ENCODE measurements around the gene ID1.

The ID1 gene, protein sequence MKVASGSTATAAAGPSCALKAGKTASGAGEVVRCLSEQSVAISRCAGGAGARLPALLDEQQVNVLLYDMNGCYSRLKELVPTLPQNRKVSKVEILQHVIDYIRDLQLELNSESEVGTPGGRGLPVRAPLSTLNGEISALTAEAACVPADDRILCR

DNA sequence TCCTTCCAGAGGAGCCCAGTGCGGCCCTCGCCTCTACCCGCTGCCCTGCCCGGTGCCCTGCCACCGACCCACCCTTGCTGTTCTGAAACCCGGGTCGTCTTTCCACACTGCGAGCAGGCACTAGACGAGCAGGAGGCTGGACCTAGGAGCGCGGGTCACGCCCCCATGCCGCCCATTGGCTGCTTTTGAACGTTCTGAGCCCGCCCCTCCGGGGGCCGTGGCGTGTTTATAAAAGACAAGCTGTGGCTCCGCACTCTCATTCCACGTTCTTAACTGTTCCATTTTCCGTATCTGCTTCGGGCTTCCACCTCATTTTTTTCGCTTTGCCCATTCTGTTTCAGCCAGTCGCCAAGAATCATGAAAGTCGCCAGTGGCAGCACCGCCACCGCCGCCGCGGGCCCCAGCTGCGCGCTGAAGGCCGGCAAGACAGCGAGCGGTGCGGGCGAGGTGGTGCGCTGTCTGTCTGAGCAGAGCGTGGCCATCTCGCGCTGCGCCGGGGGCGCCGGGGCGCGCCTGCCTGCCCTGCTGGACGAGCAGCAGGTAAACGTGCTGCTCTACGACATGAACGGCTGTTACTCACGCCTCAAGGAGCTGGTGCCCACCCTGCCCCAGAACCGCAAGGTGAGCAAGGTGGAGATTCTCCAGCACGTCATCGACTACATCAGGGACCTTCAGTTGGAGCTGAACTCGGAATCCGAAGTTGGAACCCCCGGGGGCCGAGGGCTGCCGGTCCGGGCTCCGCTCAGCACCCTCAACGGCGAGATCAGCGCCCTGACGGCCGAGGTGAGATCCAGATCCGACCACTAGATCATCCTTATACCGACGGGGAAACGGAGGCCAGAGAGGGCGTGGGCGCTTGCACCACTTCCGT is at the start of gene ID1:
TSS of gene ID1 (plus strand) at position 259 of the 871 bp plus-strand sequence. CDS start at position 358, 99 bp downstream.
- H3K27ac ChIP-seq = peak within 1 kb of the TSS; percentile 98
- DNase-seq (ENCODE audit: low read depth, low spot score) = peak; percentile 59

DNA sequence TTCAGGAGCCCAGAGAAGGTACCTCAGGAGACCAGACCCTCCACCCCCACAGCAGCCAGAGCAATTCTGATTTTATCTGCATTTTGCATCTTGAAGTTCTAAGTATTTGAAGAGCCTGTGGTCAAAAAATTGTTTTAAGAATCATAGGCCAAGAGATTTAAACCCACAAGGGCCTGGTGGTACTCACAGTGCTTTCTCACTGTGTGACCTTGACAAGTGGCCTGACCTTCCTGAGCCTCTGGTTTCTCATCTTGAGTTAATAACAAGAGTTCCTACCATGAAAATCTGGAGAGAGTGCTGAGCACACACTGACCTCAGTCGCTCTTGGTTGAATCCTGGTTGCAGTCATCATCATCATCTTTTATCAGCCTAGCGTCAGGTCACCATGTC is 45.4 kb upstream of the ID1 start:
- no peak for DNase-seq (ENCODE audit: low read depth, low spot score)

GRCh38 chr20:31560094-31560745 is 44.9 kb upstream of the ID1 start:
- DNase-seq (ENCODE audit: low read depth, low spot score) = no peak
- H3K27ac ChIP-seq = peak overlapping the region; percentile 99

More for the DNA sequence above, 45.4 kb upstream of the ID1 start:
- peak overlapping the region; percentile 99 for H3K27ac ChIP-seq

DNA sequence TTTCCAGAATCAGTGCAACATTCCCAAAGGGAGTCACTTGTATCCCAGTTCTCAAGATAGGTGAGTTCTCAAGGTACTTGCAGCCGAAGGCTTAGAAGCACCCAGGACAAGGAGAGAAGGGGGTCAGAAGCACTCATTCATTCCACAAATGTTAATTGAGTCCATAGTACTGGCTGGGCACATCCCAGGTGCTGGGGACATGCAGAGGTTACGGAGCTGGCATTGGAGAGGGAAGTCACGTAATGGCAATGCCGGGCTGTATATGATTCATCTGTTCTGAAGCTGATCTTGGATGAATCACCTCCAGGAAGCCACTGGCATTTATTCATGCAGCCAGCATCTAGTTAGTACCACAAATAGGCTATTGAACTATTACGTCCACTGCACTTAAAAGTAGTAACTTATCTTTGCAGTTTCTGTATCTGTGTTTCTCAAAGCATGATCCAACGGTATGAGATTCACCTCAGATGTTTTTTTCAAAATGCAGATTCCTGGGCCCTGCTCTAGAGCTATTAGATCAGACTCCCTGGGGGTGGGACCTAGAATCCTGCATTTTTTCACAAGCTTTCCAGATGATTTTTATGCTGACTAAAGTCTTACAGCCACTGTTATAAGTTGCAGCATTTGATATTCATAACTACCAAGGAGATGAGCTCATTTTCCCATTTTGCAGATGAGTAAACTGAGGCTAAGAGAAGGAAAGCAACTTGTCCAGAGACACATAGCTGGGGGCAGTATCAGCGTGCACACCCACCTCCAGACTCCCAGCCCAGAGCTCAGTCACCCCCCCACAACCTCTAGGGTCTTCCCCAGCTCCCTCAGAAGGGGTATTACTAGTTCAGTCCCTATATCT is 44.1 kb upstream of the ID1 start:
- peak; percentile 91 for DNase-seq (ENCODE audit: low read depth, low spot score)

DNA sequence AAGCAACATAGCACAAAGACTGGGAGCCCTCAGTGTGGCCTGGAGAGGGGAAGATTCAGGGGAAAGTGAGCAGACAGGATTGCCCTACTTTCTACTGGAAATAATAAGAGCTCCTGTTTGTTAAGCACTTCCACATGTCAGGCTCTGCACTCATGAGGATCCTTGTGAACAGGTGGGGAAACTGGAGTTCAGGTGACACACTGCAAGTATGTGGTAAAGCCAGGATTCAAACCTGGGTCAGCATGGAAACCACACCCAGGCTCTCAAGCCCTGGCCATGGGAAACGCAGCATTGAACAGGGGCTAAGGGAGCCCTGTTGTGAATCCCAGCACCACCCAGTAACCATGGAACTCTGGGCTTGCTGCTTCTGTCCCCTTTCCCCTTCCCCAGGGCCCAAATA is 42.8 kb upstream of the ID1 start:
- peak overlapping the region; percentile 99 for H3K27ac ChIP-seq
- DNase-seq (ENCODE audit: low read depth, low spot score) = no peak

More for the DNA sequence above, 44.1 kb upstream of the ID1 start:
- peak overlapping the region; percentile 99 for H3K27ac ChIP-seq

GRCh38 chr20:31564284-31564683 is 40.8 kb upstream of the ID1 start:
- no peak for DNase-seq (ENCODE audit: low read depth, low spot score)
- H3K27ac ChIP-seq = peak overlapping the region; percentile 99

GRCh38 chr20:31565699-31566318 is 39.3 kb upstream of the ID1 start:
- H3K27ac ChIP-seq = peak overlapping the region; percentile 99
- peak; percentile 92 for DNase-seq (ENCODE audit: low read depth, low spot score)

DNA sequence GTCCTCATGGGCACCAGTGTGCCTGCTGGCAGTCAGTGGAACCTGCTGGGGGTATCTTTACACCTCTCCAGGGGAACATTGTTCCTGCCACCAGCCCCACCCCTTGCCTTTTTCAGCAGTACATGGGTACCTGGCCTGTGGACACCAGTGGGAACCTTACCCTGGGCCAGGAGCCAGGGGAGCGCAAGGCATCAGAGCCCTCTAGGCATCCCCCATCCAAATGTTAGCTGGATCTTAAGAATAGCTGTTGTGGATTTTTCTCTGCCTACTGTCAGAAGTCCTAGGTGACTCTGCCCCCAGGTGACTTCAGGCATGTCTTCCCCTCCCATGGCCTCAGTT is 38.8 kb upstream of the ID1 start:
- H3K27ac ChIP-seq = peak overlapping the region; percentile 99
- no peak for DNase-seq (ENCODE audit: low read depth, low spot score)

GRCh38 chr20:31566658-31567379 is 38.3 kb upstream of the ID1 start:
- no peak for DNase-seq (ENCODE audit: low read depth, low spot score)
- peak overlapping the region; percentile 99 for H3K27ac ChIP-seq

DNA sequence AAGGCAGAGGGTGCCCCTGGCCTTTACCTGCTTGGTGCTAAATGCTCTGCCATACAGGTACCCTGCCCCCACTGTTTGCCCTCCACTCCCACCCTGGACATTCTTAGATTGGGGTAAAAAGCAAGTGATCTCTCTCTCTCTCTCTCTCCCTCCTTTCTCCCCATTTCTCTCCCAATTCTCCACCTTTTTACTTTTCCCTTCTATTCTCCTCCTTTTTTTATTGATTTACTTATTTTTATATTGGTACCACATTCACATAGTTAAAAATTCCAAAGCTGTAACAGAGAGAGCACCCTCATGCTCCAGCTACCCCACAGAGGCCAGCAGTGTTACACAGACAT is 37.7 kb upstream of the ID1 start:
- H3K27ac ChIP-seq = peak overlapping the region; percentile 99
- DNase-seq (ENCODE audit: low read depth, low spot score) = no peak

DNA sequence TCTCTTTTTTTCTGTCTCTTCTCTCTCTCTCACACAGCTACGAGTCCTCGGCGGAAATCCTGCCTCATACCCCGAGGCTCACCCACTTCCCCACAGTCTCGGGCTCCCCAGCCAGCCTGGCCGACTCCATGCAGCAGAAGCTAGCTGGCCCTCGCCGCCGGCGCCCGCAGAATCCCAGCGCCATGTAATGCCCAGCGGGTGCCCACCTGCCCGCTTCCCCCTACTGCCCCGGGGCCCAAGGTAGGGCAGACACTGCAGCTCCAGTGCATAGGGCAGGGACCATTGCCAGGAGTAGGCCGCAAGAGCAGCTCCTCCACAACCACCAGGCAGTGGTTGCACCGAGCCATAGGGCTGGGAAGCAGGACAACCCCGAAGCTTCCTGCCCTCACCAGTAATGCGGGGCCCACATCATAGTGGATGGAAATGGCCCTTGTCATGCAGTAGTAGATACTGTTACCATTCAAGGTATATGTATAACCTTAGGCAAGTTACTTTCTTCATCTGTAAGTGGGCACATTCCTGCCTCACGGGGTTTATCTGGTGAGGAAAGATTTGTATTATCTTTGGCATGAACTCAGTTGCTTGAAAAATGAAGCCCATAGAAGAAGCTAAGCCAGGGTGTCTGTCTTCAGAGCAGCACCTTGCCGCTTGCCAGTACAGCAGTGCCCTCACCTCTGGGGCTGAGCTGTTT is 36.9 kb upstream of the ID1 start:
- DNase-seq (ENCODE audit: low read depth, low spot score) = no peak
- H3K27ac ChIP-seq = peak overlapping the region; percentile 99

DNA sequence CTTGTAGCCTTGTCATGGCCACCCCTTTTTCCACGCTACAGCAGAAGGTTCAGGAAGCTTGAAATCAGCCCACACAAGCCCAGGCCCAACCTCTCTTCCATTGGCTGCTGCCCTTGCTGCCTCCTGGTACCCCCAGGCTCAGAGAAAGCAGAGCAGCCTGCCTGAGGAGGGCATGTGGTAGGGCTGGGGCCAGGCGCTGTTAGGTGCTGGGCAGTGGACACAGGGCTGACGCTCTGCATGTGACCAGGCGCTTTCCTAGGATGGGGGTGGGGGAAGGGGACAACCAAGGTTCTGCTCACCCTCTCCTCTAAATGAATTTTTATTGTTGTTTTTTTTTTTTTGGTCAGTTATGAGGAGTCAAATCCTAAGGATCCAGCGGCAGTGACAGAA is 36.3 kb upstream of the ID1 start:
- H3K27ac ChIP-seq = peak overlapping the region; percentile 99

DNA sequence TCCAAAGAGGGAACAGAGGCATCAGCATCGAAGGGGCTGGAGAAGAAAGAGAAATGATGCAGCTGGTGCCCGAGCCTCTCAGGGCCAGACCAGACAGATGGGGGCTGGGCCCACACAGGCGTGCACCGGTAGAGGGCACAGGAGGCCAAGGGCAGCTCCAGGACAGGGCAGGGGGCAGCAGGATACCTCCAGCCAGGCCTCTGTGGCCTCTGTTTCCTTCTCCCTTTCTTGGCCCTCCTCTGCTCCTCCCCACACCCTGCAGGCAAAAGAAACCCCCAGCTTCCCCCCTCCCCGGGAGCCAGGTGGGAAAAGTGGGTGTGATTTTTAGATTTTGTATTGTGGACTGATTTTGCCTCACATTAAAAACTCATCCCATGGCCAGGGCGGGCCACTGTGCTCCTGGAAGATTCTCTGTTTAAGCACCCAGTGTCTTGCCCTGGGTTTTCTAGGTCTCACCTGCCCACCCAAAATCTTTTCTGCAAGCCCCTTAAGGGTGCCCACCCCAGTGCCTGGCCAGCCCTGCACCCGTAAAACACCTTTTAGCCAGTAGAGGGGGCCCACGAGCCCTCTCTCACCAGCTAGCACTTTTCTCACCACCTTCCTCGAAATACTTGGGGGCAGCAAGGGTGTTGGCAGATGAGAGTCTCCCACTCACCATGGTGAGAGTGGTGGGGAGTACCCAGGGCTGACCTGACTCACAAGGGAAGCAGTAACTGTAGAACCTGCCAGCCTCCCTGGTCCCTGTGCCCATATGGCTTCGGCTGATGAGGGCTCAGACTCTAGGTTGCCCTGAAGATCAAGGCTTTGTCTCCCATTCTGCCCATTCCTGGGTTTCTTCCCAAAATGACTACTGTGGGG is 35.7 kb upstream of the ID1 start:
- DNase-seq (ENCODE audit: low read depth, low spot score) = no peak
- peak overlapping the region; percentile 99 for H3K27ac ChIP-seq

More for the DNA sequence above, 36.3 kb upstream of the ID1 start:
- DNase-seq (ENCODE audit: low read depth, low spot score) = no peak

GRCh38 chr20:31570021-31570463 is 35.0 kb upstream of the ID1 start:
- peak overlapping the region; percentile 99 for H3K27ac ChIP-seq

GRCh38 chr20:31570735-31571617 is 34.1 kb upstream of the ID1 start:
- DNase-seq (ENCODE audit: low read depth, low spot score) = no peak
- peak overlapping the region; percentile 99 for H3K27ac ChIP-seq

More at GRCh38 chr20:31570021-31570463, 35.0 kb upstream of the ID1 start:
- no peak for DNase-seq (ENCODE audit: low read depth, low spot score)

DNA sequence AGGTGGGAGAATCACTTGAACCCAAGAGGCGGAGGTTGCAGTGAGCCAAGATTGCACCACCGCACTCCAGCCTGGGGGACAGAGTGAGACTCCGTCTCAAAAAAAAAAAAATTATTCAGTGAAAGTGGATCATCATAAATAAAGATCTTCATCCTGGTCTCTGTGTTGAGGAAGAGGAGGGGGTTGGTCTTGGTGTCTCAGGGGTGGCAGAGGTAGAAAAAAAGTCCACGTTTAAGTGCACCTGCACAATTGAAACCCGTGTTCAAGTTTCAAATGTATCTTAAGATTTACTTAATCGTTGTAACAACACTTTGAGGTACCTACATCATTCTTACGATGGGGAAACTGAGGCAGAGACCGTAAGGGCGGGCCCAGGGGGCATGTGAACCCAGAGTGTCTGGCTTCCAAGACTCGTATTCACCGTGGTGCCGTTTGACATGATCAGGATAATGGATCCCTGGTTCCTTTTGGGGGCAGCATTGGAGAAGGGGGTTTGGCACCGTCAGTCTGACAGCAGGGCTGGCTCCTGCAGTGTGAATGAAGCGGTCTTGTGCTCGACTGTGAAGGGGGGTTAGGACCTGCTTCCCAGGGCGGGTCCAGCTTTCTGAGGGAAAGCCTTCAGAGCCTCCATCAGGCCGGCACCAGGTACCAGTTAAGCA is 32.9 kb upstream of the ID1 start:
- DNase-seq (ENCODE audit: low read depth, low spot score) = no peak
- H3K27ac ChIP-seq = peak overlapping the region; percentile 99

Data from epithelial cell of prostate (primary cell).